ENCODE results near the gene USP17L11. TPM values are rescaled to one million over a fixed set of nuclear protein-coding genes. Genes with fewer than 3 reads are reported as not detected.
"Not testable (repeated sequence)": the region's sequence is repeated elsewhere in the genome, so short reads cannot be mapped to it uniquely, and the experiment has no call there.

The USP17L11 gene
- total RNA-seq, 2 experiments from 2014 or later: not detected

- CTCF ChIA-PET; H3K36me3 Mint-ChIP-seq (ENCODE audit: low read depth); H3K27me3 Mint-ChIP-seq: not testable (repeated sequence)
These were observed 42.6 kb downstream of the USP17L11 start, which contains the start of gene USP17L20 for GRCh38 chr4:9257824-9258223. TSS of gene USP17L20 (plus strand) at chr4:9258124. CDS start at chr4:9258124, 0 bp downstream.

GRCh38 chr4:9262572-9262971 lies 47.4 kb downstream of the USP17L11 start, which contains the start of gene USP17L21:
TSS of gene USP17L21 (plus strand) at chr4:9262872. CDS start at chr4:9262872, 0 bp downstream.
- DNase-seq; CTCF ChIA-PET; H3K36me3 Mint-ChIP-seq (ENCODE audit: low read depth); H3K4me3 Mint-ChIP-seq; H3K27me3 Mint-ChIP-seq; H3K9me3 Mint-ChIP-seq; H3K4me1 Mint-ChIP-seq; H3K27ac Mint-ChIP-seq; POLR2A ChIA-PET: not testable (repeated sequence)

More at GRCh38 chr4:9257824-9258223, 42.6 kb downstream of the USP17L11 start, which contains the start of gene USP17L20:
- POLR2A ChIA-PET, H3K4me1 Mint-ChIP-seq, DNase-seq, H3K27ac Mint-ChIP-seq, H3K9me3 Mint-ChIP-seq, H3K4me3 Mint-ChIP-seq: not testable (repeated sequence)

Other genes with a start within 250 kb of the USP17L11 start
- not detected for gene FAM90A26, start 45.0 kb upstream of the USP17L11 start, total RNA-seq
- gene USP17L10, start 4.7 kb upstream of the USP17L11 start, total RNA-seq: not detected
- not detected for gene USP17L12, start 4.7 kb downstream of the USP17L11 start, total RNA-seq
- not detected for gene USP17L13, start 9.5 kb downstream of the USP17L11 start, total RNA-seq
- not detected for gene USP17L15, start 19.0 kb downstream of the USP17L11 start, total RNA-seq
- gene USP17L17, start 28.5 kb downstream of the USP17L11 start, total RNA-seq: not detected
- not detected for gene USP17L18, start 33.2 kb downstream of the USP17L11 start, total RNA-seq
- not detected for gene USP17L19, start 38.0 kb downstream of the USP17L11 start, total RNA-seq
- gene USP17L20, start 42.7 kb downstream of the USP17L11 start, total RNA-seq: not detected
- not detected for gene USP17L21, start 47.5 kb downstream of the USP17L11 start, total RNA-seq
- gene USP17L22, start 52.2 kb downstream of the USP17L11 start, total RNA-seq: not detected
- not detected for gene USP17L24, start 109.8 kb downstream of the USP17L11 start, total RNA-seq
- gene USP17L25, start 114.5 kb downstream of the USP17L11 start, total RNA-seq: not detected
- gene USP17L26, start 119.3 kb downstream of the USP17L11 start, total RNA-seq: not detected
- gene USP17L5, start 124.0 kb downstream of the USP17L11 start, total RNA-seq: not detected
- not detected for gene USP17L27, start 128.7 kb downstream of the USP17L11 start, total RNA-seq
- not detected for gene USP17L28, start 133.5 kb downstream of the USP17L11 start, total RNA-seq
- gene USP17L29, start 138.2 kb downstream of the USP17L11 start, total RNA-seq: not detected
- gene USP17L30, start 147.7 kb downstream of the USP17L11 start, total RNA-seq: not detected
- gene DEFB131A, start 229.0 kb downstream of the USP17L11 start, total RNA-seq: not detected